ENCODE measurements around the gene PRKCE.

PRKCE gene

GRCh38 chr2:45882707-45883602 lies 231.5 kb downstream of the PRKCE start:
- no peak overlapping the region for H2AK5ac ChIP-seq (ENCODE audit: low read length, severe bottlenecking)
- H4K91ac ChIP-seq (ENCODE audit: low read length), result no peak overlapping the region
- H3K9me3 ChIP-seq (ENCODE audit: control insufficient read depth, low read length), result no peaks in the 10 kb centered on the region
- peak overlapping the region; percentile 7 for H3K9ac ChIP-seq (ENCODE audit: low read length)
- peak overlapping the region in 1 of 2 experiments; percentile 37 for H3K23ac ChIP-seq (ENCODE audit: low read length in 2 of 2)
- no peak overlapping the region for H3K14ac ChIP-seq (ENCODE audit: low read length in 2 of 2)
- peak; percentile 62 for DNase-seq
- no peak overlapping the region for H3K4me2 ChIP-seq (ENCODE audit: low read length, poor library complexity, severe bottlenecking)
- H3K36me3 ChIP-seq (ENCODE audit: control insufficient read depth in 1 of 2, insufficient read depth in 2 of 2, low read depth in 1 of 2, low read length in 2 of 2), result peaks cover 0 to 11% of the 10 kb centered on the region in 2 experiments
- WGBS, result 45% methylated on average over 17 of the region's 21 CpGs
- no peak overlapping the region for H2BK120ac ChIP-seq (ENCODE audit: low read depth, low read length)
- no peak overlapping the region for H3K4ac ChIP-seq (ENCODE audit: low read depth in 1 of 2, low read length in 2 of 2)
- peak overlapping the region in 1 of 2 experiments; percentile 67 for H3K18ac ChIP-seq (ENCODE audit: low read depth in 1 of 2, low read length in 2 of 2)
- H2BK15ac ChIP-seq (ENCODE audit: low read depth, poor library complexity, severe bottlenecking), result no peak overlapping the region
- no peak overlapping the region for H3K27ac ChIP-seq (ENCODE audit: low read length, poor library complexity, severe bottlenecking)
- peak overlapping the region in 1 of 2 experiments; percentile 4 for H3K4me3 ChIP-seq (ENCODE audit: insufficient read depth in 1 of 2, low read depth in 1 of 2, low read length in 2 of 2)
- peak overlapping the region; percentile 19 for H4K8ac ChIP-seq (ENCODE audit: low read length)
- H3K27me3 ChIP-seq (ENCODE audit: control insufficient read depth in 1 of 2, insufficient read depth in 1 of 2, low read length in 2 of 2), result no peaks in the 10 kb centered on the region
- peak overlapping the region in 1 of 2 experiments; percentile 49 for H2BK12ac ChIP-seq (ENCODE audit: low read length in 2 of 2)
- no peak overlapping the region for H2BK5ac ChIP-seq (ENCODE audit: low read depth, low read length, poor library complexity, severe bottlenecking)
- H3K4me1 ChIP-seq (ENCODE audit: control insufficient read depth, insufficient read depth, low read depth, low read length), result no peaks in the 10 kb centered on the region
- H2AFZ ChIP-seq (ENCODE audit: low read depth, low read length), result no peak overlapping the region
- peaks cover 3% of the 10 kb centered on the region for H3K79me1 ChIP-seq (replicated peaks; ENCODE audit: low read length, poor library complexity, severe bottlenecking)

DNA sequence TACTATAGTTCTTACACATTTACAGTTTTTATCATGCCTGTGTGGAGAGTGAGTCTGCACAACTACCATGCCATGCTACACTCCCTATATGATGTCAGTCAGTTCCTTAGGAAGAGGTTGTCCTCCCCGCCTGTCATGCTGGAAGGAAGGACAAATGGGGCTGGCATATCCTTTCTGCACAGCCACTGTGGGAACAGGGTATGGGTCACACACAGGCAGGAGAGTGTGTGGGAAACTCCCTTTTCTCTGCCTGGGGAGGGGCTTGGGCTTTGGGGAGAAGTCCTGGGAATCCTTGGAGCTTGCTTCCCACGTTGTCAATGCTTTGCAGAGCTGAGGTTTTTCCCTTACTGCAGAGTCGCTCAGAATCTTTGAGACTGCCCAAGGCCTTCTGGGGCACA lies 232.1 kb downstream of the PRKCE start:
- 85% methylated on average over 3 of the region's 3 CpGs for WGBS
- Histone ChIP-seq H4K8ac (ENCODE audit: low read length) (no peak overlapping the region), H3K4me3 (ENCODE audit: insufficient read depth in 1 of 2, low read depth in 1 of 2, low read length in 2 of 2) (no peak overlapping the region)

GRCh38 chr2:45884126-45884525 lies 232.7 kb downstream of the PRKCE start:
- Histone ChIP-seq H4K8ac (ENCODE audit: low read length) (no peak overlapping the region), H3K4ac (ENCODE audit: low read depth in 1 of 2, low read length in 2 of 2) (no peak overlapping the region), H2AFZ (ENCODE audit: low read depth, low read length) (no peak overlapping the region), H3K4me1 (ENCODE audit: control insufficient read depth, insufficient read depth, low read depth, low read length) (no peaks in the 10 kb centered on the region), H2BK15ac (ENCODE audit: low read depth, poor library complexity, severe bottlenecking) (no peak overlapping the region), H3K79me1 (replicated peaks; ENCODE audit: low read length, poor library complexity, severe bottlenecking) (peaks cover 3% of the 10 kb centered on the region), H3K4me2 (ENCODE audit: low read length, poor library complexity, severe bottlenecking) (no peak overlapping the region), H3K4me3 (ENCODE audit: insufficient read depth in 1 of 2, low read depth in 1 of 2, low read length in 2 of 2) (peak overlapping the region in 1 of 2 experiments; percentile 10), H3K36me3 (ENCODE audit: control insufficient read depth in 1 of 2, insufficient read depth in 2 of 2, low read depth in 1 of 2, low read length in 2 of 2) (peaks cover 0 to 6% of the 10 kb centered on the region in 2 experiments), H4K91ac (ENCODE audit: low read length) (no peak overlapping the region), H3K27ac (ENCODE audit: low read length, poor library complexity, severe bottlenecking) (no peak overlapping the region), H2BK12ac (ENCODE audit: low read length in 2 of 2) (no peak overlapping the region), H3K9ac (ENCODE audit: low read length) (peak overlapping the region; percentile 44), H3K14ac (ENCODE audit: low read length in 2 of 2) (no peak overlapping the region), H3K27me3 (ENCODE audit: control insufficient read depth in 1 of 2, insufficient read depth in 1 of 2, low read length in 2 of 2) (no peaks in the 10 kb centered on the region), H2BK5ac (ENCODE audit: low read depth, low read length, poor library complexity, severe bottlenecking) (no peak overlapping the region), H2AK5ac (ENCODE audit: low read length, severe bottlenecking) (no peak overlapping the region), H3K18ac (ENCODE audit: low read depth in 1 of 2, low read length in 2 of 2) (no peak overlapping the region), H2BK120ac (ENCODE audit: low read depth, low read length) (no peak overlapping the region), H3K9me3 (ENCODE audit: control insufficient read depth, low read length) (no peaks in the 10 kb centered on the region), H3K23ac (ENCODE audit: low read length in 2 of 2) (no peak overlapping the region)
- whole genome bisulfite sequencing, result 100% methylated on average over 2 of the region's 2 CpGs
- no peak for DNase-seq

More for the DNA sequence above, 232.1 kb downstream of the PRKCE start:
- Histone ChIP-seq H2BK5ac (ENCODE audit: low read depth, low read length, poor library complexity, severe bottlenecking) (no peak overlapping the region), H4K91ac (ENCODE audit: low read length) (no peak overlapping the region), H3K9me3 (ENCODE audit: control insufficient read depth, low read length) (no peaks in the 10 kb centered on the region), H2BK120ac (ENCODE audit: low read depth, low read length) (no peak overlapping the region), H3K27me3 (ENCODE audit: control insufficient read depth in 1 of 2, insufficient read depth in 1 of 2, low read length in 2 of 2) (no peaks in the 10 kb centered on the region), H3K79me1 (replicated peaks; ENCODE audit: low read length, poor library complexity, severe bottlenecking) (peaks cover 3% of the 10 kb centered on the region), H2BK12ac (ENCODE audit: low read length in 2 of 2) (no peak overlapping the region), H2AFZ (ENCODE audit: low read depth, low read length) (no peak overlapping the region), H3K4me1 (ENCODE audit: control insufficient read depth, insufficient read depth, low read depth, low read length) (no peaks in the 10 kb centered on the region), H3K23ac (ENCODE audit: low read length in 2 of 2) (peak overlapping the region in 1 of 2 experiments; percentile 37), H3K4ac (ENCODE audit: low read depth in 1 of 2, low read length in 2 of 2) (no peak overlapping the region), H2BK15ac (ENCODE audit: low read depth, poor library complexity, severe bottlenecking) (no peak overlapping the region), H3K4me2 (ENCODE audit: low read length, poor library complexity, severe bottlenecking) (no peak overlapping the region), H3K36me3 (ENCODE audit: control insufficient read depth in 1 of 2, insufficient read depth in 2 of 2, low read depth in 1 of 2, low read length in 2 of 2) (peaks cover 0 to 9% of the 10 kb centered on the region in 2 experiments), H2AK5ac (ENCODE audit: low read length, severe bottlenecking) (no peak overlapping the region), H3K18ac (ENCODE audit: low read depth in 1 of 2, low read length in 2 of 2) (no peak overlapping the region), H3K14ac (ENCODE audit: low read length in 2 of 2) (no peak overlapping the region), H3K9ac (ENCODE audit: low read length) (no peak overlapping the region), H3K27ac (ENCODE audit: low read length, poor library complexity, severe bottlenecking) (no peak overlapping the region)
- DNase-seq, result no peak

DNA sequence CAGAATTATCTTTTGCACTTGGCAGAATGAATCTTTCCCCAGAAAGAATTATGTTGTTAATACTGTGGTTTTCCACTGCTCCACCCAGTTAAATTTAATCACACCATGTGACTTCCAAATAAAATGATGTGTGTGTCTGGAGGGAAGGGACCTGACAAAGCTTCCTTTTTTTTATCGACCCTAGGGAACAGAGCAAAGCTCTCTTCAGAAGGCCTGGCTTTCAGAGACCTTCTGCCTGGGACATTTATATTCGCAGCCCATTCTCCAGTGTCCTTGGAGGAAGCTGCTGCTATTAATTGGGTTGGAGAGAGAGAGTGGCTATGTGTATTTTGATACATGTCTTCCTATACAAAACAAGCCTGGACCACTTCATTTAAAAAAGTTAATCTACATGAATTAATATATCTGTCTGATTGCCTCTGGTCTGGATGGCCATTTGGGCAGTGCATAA lies 233.7 kb downstream of the PRKCE start:
- Histone ChIP-seq H2AFZ (ENCODE audit: low read depth, low read length) (no peak overlapping the region), H3K23ac (ENCODE audit: low read length in 2 of 2) (no peak overlapping the region), H2BK12ac (ENCODE audit: low read length in 2 of 2) (no peak overlapping the region), H3K4ac (ENCODE audit: low read depth in 1 of 2, low read length in 2 of 2) (no peak overlapping the region), H3K9me3 (ENCODE audit: control insufficient read depth, low read length) (no peaks in the 10 kb centered on the region), H3K36me3 (ENCODE audit: control insufficient read depth in 1 of 2, insufficient read depth in 2 of 2, low read depth in 1 of 2, low read length in 2 of 2) (no peaks in the 10 kb centered on the region), H2AK5ac (ENCODE audit: low read length, severe bottlenecking) (no peak overlapping the region), H3K4me1 (ENCODE audit: control insufficient read depth, insufficient read depth, low read depth, low read length) (no peaks in the 10 kb centered on the region), H3K27me3 (ENCODE audit: control insufficient read depth in 1 of 2, insufficient read depth in 1 of 2, low read length in 2 of 2) (no peaks in the 10 kb centered on the region), H3K79me1 (replicated peaks; ENCODE audit: low read length, poor library complexity, severe bottlenecking) (peaks cover 3% of the 10 kb centered on the region), H2BK15ac (ENCODE audit: low read depth, poor library complexity, severe bottlenecking) (no peak overlapping the region), H3K27ac (ENCODE audit: low read length, poor library complexity, severe bottlenecking) (no peak overlapping the region), H3K18ac (ENCODE audit: low read depth in 1 of 2, low read length in 2 of 2) (no peak overlapping the region), H3K4me2 (ENCODE audit: low read length, poor library complexity, severe bottlenecking) (no peak overlapping the region), H4K8ac (ENCODE audit: low read length) (no peak overlapping the region), H2BK5ac (ENCODE audit: low read depth, low read length, poor library complexity, severe bottlenecking) (no peak overlapping the region), H3K9ac (ENCODE audit: low read length) (peak overlapping the region; percentile 48), H4K91ac (ENCODE audit: low read length) (no peak overlapping the region), H3K14ac (ENCODE audit: low read length in 2 of 2) (no peak overlapping the region), H2BK120ac (ENCODE audit: low read depth, low read length) (no peak overlapping the region), H3K4me3 (ENCODE audit: insufficient read depth in 1 of 2, low read depth in 1 of 2, low read length in 2 of 2) (no peak overlapping the region)
- DNase-seq, result no peak
- 100% methylated on average over 2 of the region's 2 CpGs for WGBS

All from mesenchymal stem cell (in vitro differentiated cells and primary cell).